ENCODE results near the gene SREK1.

DNA sequence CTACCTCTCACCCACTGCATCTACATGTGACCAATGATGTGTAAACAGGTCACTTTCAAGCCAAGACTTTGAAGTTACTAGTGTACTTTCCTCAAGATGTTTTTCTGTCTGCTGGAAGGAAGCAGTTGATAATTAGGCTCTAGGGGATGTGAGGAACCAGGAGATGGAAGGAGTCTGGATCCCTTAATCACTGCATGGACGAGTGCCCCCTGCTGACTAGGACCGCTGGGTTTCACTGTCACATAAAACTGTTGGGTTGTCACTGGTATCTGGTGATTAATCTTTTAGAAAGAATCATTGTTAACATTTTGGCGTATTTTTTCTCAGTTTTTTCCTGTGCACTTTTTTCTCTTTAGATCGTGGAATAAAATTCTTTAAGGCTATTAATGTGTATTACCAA, 79.5 kb downstream of the SREK1 start:
- TF ChIP-seq POLR2AphosphoS5 (IDR thresholded peaks at IDR 0.05; ENCODE audit: insufficient read depth, low read depth, low read length): no peak
- TF ChIP-seq, protein P1, sequence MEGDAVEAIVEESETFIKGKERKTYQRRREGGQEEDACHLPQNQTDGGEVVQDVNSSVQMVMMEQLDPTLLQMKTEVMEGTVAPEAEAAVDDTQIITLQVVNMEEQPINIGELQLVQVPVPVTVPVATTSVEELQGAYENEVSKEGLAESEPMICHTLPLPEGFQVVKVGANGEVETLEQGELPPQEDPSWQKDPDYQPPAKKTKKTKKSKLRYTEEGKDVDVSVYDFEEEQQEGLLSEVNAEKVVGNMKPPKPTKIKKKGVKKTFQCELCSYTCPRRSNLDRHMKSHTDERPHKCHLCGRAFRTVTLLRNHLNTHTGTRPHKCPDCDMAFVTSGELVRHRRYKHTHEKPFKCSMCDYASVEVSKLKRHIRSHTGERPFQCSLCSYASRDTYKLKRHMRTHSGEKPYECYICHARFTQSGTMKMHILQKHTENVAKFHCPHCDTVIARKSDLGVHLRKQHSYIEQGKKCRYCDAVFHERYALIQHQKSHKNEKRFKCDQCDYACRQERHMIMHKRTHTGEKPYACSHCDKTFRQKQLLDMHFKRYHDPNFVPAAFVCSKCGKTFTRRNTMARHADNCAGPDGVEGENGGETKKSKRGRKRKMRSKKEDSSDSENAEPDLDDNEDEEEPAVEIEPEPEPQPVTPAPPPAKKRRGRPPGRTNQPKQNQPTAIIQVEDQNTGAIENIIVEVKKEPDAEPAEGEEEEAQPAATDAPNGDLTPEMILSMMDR (IDR thresholded peaks at IDR 0.05; ENCODE audit: extremely low read depth in 1 of 2, insufficient read depth in 1 of 2, low read depth in 1 of 2, low read length in 2 of 2): peak; percentile 41 to 44
